COLO829 (cell line): ENCODE results near the gene ZNF57.
"Not testable (repeated sequence)": the region's sequence is repeated elsewhere in the genome, so short reads cannot be mapped to it uniquely, and the experiment has no call there.

ENCODE experiments used
- DNase-seq: peaks from one replicate; pipeline ENCODE4 v3.0.0; 2012; ENCODE audit warnings: low spot score

The ZNF57 gene

DNA sequence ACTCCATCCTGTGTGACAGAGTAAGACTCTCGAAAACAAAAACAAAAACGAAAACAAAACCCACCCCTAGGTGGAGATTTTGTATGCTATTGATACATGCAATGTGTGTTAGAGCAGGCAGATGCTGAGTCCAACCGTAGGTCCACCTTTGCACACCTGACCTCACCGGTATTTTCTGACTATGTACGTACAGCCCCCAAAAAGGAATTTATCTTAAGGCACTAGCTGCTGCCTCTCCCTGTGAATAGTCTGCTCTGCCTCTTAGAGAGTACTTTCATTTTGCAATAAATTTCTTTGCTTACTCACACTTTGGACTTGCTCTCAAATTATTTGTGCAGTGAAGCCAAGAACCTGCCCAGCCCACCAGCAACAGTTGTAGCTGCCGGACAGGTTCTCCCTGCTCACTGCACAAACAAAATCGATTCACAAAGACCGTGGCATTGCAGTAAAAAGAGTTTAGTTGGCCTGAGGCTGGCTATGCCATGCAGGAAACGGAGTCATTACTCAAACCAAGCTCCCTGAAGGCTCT is 52.3 kb downstream of the ZNF57 start:
- DNase-seq, result no peak

GRCh38 chr19:2957160-2957559 is 56.4 kb downstream of the ZNF57 start:
- no peak for DNase-seq

DNA sequence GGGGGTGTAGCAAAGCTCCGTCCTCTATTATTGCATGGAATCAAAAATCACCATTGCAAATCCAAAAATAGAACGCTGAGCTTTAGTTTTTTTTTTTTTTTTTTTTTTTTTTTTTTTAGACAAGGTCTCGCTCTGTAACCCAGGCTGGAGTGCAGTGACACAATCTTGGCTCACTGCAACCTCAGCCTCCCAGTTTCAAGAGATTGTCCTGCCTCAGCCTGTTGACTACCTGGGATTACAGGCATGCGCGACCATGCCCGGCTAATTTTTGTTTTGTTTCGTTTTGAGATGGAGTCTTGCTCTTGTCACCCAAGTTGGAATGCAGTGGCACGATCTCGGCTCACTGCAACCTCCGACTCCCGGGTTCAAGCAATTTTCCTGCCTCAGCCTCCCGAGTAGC is 59.4 kb downstream of the ZNF57 start:
- no peak for DNase-seq

DNA sequence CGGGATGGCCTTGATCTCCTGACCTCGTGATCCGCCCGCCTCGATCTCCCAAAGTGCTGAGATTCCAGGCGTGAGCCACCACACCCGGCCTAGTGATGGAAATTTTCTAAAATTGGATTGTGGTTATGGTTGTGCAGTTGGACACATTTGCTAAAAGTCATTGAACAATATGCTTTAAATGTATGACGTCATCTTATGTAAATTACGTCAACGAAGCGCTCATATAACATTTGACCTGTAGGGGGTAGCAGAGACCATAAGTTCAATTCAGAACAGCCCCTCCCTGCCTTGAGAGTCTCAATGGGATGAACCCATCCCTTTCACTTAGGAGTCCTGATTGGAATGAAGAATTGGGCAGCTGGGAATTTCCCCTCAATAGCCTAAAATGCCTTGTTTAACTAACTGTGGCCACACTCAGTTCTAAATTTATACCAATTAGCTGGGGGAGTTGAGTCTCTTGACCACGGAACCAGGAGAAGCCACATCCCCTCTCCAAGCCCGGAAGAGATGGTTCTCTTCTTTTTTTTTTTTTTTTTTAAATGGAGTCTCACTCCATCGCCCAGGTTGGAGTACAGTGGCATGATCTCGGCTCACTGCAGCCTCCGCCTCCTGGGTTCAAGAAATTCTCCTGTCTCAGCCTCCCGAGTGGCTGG is 61.4 kb downstream of the ZNF57 start:
- peak; percentile 88 for DNase-seq

- no peak for DNase-seq
Measured at GRCh38 chr19:2963122-2963521, 62.4 kb downstream of the ZNF57 start.

DNA sequence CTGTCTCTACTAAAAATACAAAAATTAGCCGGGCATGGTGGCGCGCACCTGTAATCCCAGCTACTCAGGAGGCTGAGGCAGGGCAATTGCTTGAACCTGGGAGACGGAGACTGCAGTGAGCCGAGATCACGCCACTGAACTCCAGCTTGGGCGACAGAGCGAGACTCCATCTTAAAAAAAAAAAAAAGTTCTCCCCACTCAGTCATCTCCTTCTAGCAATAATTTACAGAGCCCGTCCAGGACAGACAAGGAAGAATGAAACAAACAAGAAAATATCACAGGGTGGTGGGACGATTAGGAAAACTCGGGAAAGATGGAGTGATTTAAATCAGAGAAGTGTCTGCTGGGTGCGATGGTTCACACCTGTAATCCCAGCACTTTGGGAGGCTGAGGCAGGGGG is 62.9 kb downstream of the ZNF57 start:
- DNase-seq, result not testable (repeated sequence)

GRCh38 chr19:2964874-2965273 is 64.1 kb downstream of the ZNF57 start:
- no peak for DNase-seq

GRCh38 chr19:2967972-2968371 is 67.2 kb downstream of the ZNF57 start:
- DNase-seq, result no peak
